HG02763 (cell line): ENCODE measurements around the gene CRTAC1.

Experiments
- ATAC-seq: cut with Tn5 transposase; IDR thresholded peaks from one replicate; pipeline ENCODE4 v1.9.1; 2021; ENCODE audit warnings: mild to moderate bottlenecking, moderate library complexity; ENCODE audit not compliant: unreplicated experiment

CRTAC1 gene

GRCh38 chr10:97903128-97904017 is 127.0 kb downstream of the CRTAC1 start:
- no peak for ATAC-seq

GRCh38 chr10:97901381-97901780 is 129.0 kb downstream of the CRTAC1 start:
- no peak for ATAC-seq

GRCh38 chr10:97898429-97898828 is 132.0 kb downstream of the CRTAC1 start:
- ATAC-seq: no peak

- no peak for ATAC-seq
Measured at GRCh38 chr10:97896756-97897358, 133.6 kb downstream of the CRTAC1 start.

GRCh38 chr10:97895915-97896314 is 134.5 kb downstream of the CRTAC1 start:
- no peak for ATAC-seq

GRCh38 chr10:97895084-97895483 is 135.3 kb downstream of the CRTAC1 start:
- no peak for ATAC-seq

- ATAC-seq: no peak
Measured at GRCh38 chr10:97894092-97894491, 136.3 kb downstream of the CRTAC1 start.

- ATAC-seq: no peak
Measured at GRCh38 chr10:97892939-97893338, 137.5 kb downstream of the CRTAC1 start.

GRCh38 chr10:97892506-97892905 is 137.9 kb downstream of the CRTAC1 start:
- ATAC-seq: no peak

- ATAC-seq: no peak
Measured at GRCh38 chr10:97891497-97892167, 138.8 kb downstream of the CRTAC1 start.

GRCh38 chr10:97889461-97890265 is 140.8 kb downstream of the CRTAC1 start:
- ATAC-seq: no peak

GRCh38 chr10:97888641-97889262 is 141.7 kb downstream of the CRTAC1 start:
- ATAC-seq: no peak

GRCh38 chr10:97888134-97888533 is 142.3 kb downstream of the CRTAC1 start:
- no peak for ATAC-seq

GRCh38 chr10:97887399-97887798 is 143.0 kb downstream of the CRTAC1 start:
- no peak for ATAC-seq

GRCh38 chr10:97886286-97886685 is 144.1 kb downstream of the CRTAC1 start:
- ATAC-seq: no peak

- no peak for ATAC-seq
Measured at GRCh38 chr10:97883092-97883485, 147.3 kb downstream of the CRTAC1 start.

GRCh38 chr10:97882142-97883091 is 148.0 kb downstream of the CRTAC1 start:
- no peak for ATAC-seq

GRCh38 chr10:97880109-97880508 is 150.3 kb downstream of the CRTAC1 start:
- ATAC-seq: no peak

- ATAC-seq: no peak
Measured at GRCh38 chr10:97879241-97879640, 151.2 kb downstream of the CRTAC1 start.
